ENCODE measurements around the gene CD40.
"Not testable (repeated sequence)": the region's sequence is repeated elsewhere in the genome, so short reads cannot be mapped to it uniquely, and the experiment has no call there.

DNA sequence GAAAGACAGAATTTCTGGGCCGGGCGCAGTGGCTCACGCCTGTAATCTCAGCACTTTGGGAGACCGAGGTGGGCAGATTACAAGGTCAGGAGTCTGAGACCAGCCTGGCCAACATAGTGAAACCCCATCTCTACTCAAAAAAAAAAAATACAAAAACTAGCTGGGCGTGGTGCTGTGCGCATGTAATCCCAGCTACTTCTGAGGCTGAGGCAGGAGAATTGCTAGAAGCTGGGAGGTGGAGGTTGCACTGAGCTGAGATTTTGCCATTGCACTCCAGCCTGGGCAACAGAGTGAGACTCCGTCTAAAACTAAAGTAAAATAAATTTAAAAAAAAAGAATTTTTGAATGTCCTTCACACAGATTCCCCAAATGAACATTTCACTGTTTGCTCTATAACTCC lies 17.7 kb upstream of the CD40 start:
- TF ChIP-seq EZH2 (IDR thresholded peaks at IDR 0.05; ENCODE audit: insufficient read depth, poor library complexity, severe bottlenecking): peak; percentile 56
- not testable (repeated sequence) for TF ChIP-seq EZH2phosphoT487 (IDR thresholded peaks at IDR 0.05; ENCODE audit: insufficient read depth, low read depth)

Data from GM23248 (cell line).